HCT116 (cell line): ENCODE data around the gene HIVEP3. TPM values are rescaled to one million over a fixed set of nuclear protein-coding genes. Genes with fewer than 3 reads are reported as not detected.

ENCODE experiments used
- ATAC-seq: fragments of 200-7000 bp; cut with Tn5 transposase; 2 replicates; pipeline ENCODE4 v1.9.1; 2020; ENCODE audit warnings: mild to moderate bottlenecking, moderate library complexity
- BruUV-seq: library from RNA; stranded (reverse); fragments of 400-500 nt; replicated peaks from 2 replicates; lab custom pipeline; 2021; lab: Mats Ljungman, UMichigan
- CTCF ChIA-PET: fragments of 300-600 bp; sonication (Branson Sonifier 250); formaldehyde crosslinking; loops from one replicate; lab custom pipeline; 2021; ENCODE audit warnings: antibody characterized with exemption; lab: Charles Lee
- POLR2A ChIA-PET: fragments of 300-600, 350-600 bp; sonication (Branson Sonifier 250); formaldehyde crosslinking; loops from one replicate; lab custom pipeline; 2021; ENCODE audit warnings: antibody characterized with exemption; lab: Charles Lee
- RAD21 ChIA-PET, 2 experiments: fragments of 300-600 bp; sonication (Branson Sonifier 250); formaldehyde crosslinking; loops; one replicate each; lab custom pipeline; 2023; ENCODE audit warnings: low total read pairs in 2 of 2; ENCODE audit not compliant: uncharacterized antibody in 2 of 2, unreplicated experiment in 2 of 2, low non-redundant PET in 1 of 2; lab: Charles Lee
- DNase-seq: peaks from one replicate; pipeline ENCODE4 v3.0.0-alpha.2; 2010; ENCODE audit warnings: low read depth, low spot score
- H2AFZ ChIP-seq: fragments of 200-600 bp; shearing (Covaris generic), sonication (generic); 2 replicates; pipeline ENCODE4 v1.6.1; 2017; ENCODE audit warnings: low read depth, mixed run types, mixed read lengths, antibody characterized with exemption, low read length; ENCODE audit not compliant: poor library complexity, severe bottlenecking
- H3K27ac ChIP-seq: 2 replicates; pipeline ENCODE4 v1.5.1; 2012; ENCODE audit warnings: low read depth, low read length
- H3K27me3 ChIP-seq: fragments of 200-600 bp; sonication (generic); 2 replicates; pipeline ENCODE4 v1.6.1; 2016; ENCODE audit warnings: mixed run types, low read length, mixed read lengths; ENCODE audit not compliant: insufficient read depth
- H3K36me3 ChIP-seq, 2 experiments: fragments of 200-500 bp in 1 of 2; fragments of 200-600 bp in 1 of 2; sonication (Bioruptor generic) in 1 of 2; sonication (generic) in 1 of 2; 2 replicates each; pipeline versions ENCODE4 v1.5.1 to v1.6.1; 2014 to 2016; ENCODE audit warnings: low read length in 2 of 2, inconsistent platforms in 1 of 2, mixed read lengths in 1 of 2, mixed run types in 1 of 2; ENCODE audit not compliant: insufficient read depth in 2 of 2, control insufficient read depth in 1 of 2
- H3K4me1 ChIP-seq, 2 experiments: fragments of 200-600 bp in 1 of 2; sonication (generic) in 1 of 2; 2 replicates each; pipeline versions ENCODE4 v1.5.1 to v1.6.1; 2012 to 2017; ENCODE audit warnings: low read length in 2 of 2, inconsistent platforms in 1 of 2, mild to moderate bottlenecking in 1 of 2, mixed read lengths in 1 of 2, mixed run types in 1 of 2, moderate library complexity in 1 of 2; ENCODE audit not compliant: insufficient read depth in 2 of 2, control insufficient read depth in 1 of 2
- H3K4me2 ChIP-seq: fragments of 200-600 bp; sonication (generic); 2 replicates; pipeline ENCODE4 v1.6.1; 2017; ENCODE audit warnings: mixed run types, low read length, mixed read lengths
- H3K4me3 ChIP-seq, 2 experiments: fragments of 200-600 bp in 1 of 2; sonication (generic) in 1 of 2; replicated peaks in 1 of 2; 2 replicates each; pipeline ENCODE4 v1.5.1; 2011 to 2016; ENCODE audit warnings: low read length in 2 of 2, control low read depth in 1 of 2, low read depth in 1 of 2, mild to moderate bottlenecking in 1 of 2, mixed read lengths in 1 of 2, mixed run types in 1 of 2
- H3K79me2 ChIP-seq: fragments of 200-600 bp; sonication (generic); 2 replicates; pipeline ENCODE4 v1.6.1; 2017; ENCODE audit warnings: mild to moderate bottlenecking, mixed run types, low read length, moderate library complexity, mixed read lengths; ENCODE audit not compliant: insufficient read depth
- H3K9ac ChIP-seq: fragments of 200-600 bp; sonication (generic); 2 replicates; pipeline ENCODE4 v1.6.1; 2016; ENCODE audit warnings: low read length, mixed read lengths
- H3K9me2 ChIP-seq: fragments of 200-600 bp; sonication (generic), shearing (Covaris generic); 2 replicates; pipeline ENCODE4 v1.6.1; 2017; ENCODE audit warnings: mixed run types, mild to moderate bottlenecking, moderate library complexity; ENCODE audit not compliant: insufficient read depth
- H3K9me3 ChIP-seq, 2 experiments: fragments of 200-500 bp in 1 of 2; fragments of 200-600 bp in 1 of 2; sonication (Bioruptor generic) in 1 of 2; sonication (generic) in 1 of 2; 2 replicates each; pipeline ENCODE4 v1.6.1; 2014 to 2017; ENCODE audit warnings: low read length in 2 of 2, mixed read lengths in 2 of 2, inconsistent platforms in 1 of 2, low read depth in 1 of 2, mild to moderate bottlenecking in 1 of 2, mixed run types in 1 of 2, moderate library complexity in 1 of 2; ENCODE audit not compliant: control insufficient read depth in 1 of 2, insufficient read depth in 1 of 2
- H4K20me1 ChIP-seq: fragments of 200-600 bp; sonication (generic), shearing (Covaris generic); 2 replicates; pipeline ENCODE4 v1.6.1; 2017; ENCODE audit warnings: mixed run types, mild to moderate bottlenecking, moderate library complexity; ENCODE audit not compliant: insufficient read depth
- CBX3 ChIP-seq: IDR thresholded peaks from 2 replicates; pipeline ENCODE4 v1.6.1; 2012; ENCODE audit warnings: low read depth
- CEBPB ChIP-seq: IDR thresholded peaks from 2 replicates; pipeline ENCODE4 v1.6.1; 2012; ENCODE audit warnings: low read depth
- ELF1 ChIP-seq: IDR thresholded peaks from 2 replicates; pipeline ENCODE4 v1.6.1; 2012; ENCODE audit warnings: low read depth, borderline replicate concordance
- FOSL1 ChIP-seq: IDR thresholded peaks from 2 replicates; pipeline ENCODE4 v1.6.1; 2012; ENCODE audit warnings: low read depth
- SIN3A ChIP-seq: IDR thresholded peaks from 2 replicates; pipeline ENCODE4 v1.6.1; 2012; ENCODE audit warnings: low read depth
- ZNF274 ChIP-seq: fragments of 200-500 bp; sonication (Bioruptor generic); IDR thresholded peaks from 2 replicates; pipeline ENCODE4 v1.6.1; 2014; ENCODE audit warnings: mild to moderate bottlenecking, low read depth, low read length, inconsistent platforms
- intact Hi-C: fragments of 100-400 bp; cut with micrococcal nuclease; formaldehyde crosslinking; loops from 2 replicates; pipeline ENCODE4 v1.10.0; 2022
- total RNA-seq: library from RNA; stranded (reverse); gene quantifications from one replicate; pipeline ENCODE4 v1.2.1, GENCODE V29; 2021; ENCODE audit not compliant: unreplicated experiment
- TF ChIP-seq, protein P1 (sequence below), 3 experiments: fragments of 200-600 bp in 1 of 3; sonication (generic) in 1 of 3; IDR thresholded peaks in 2 of 3; conservative IDR thresholded peaks in 1 of 3; 2 replicates each; pipeline ENCODE4 v1.5.1; 2012 to 2017; ENCODE audit warnings: low read depth in 2 of 3, low read length in 2 of 3, antibody characterized with exemption in 1 of 3, borderline replicate concordance in 1 of 3, control low read depth in 1 of 3, mild to moderate bottlenecking in 1 of 3, mixed read lengths in 1 of 3, mixed run types in 1 of 3, moderate library complexity in 1 of 3; ENCODE audit not compliant: insufficient read depth in 1 of 3
- TF ChIP-seq, protein P2 (sequence below): IDR thresholded peaks from 2 replicates; pipeline ENCODE4 v1.6.1; 2012

Gene HIVEP3
- total RNA-seq, 1 experiment from 2014 or later = 7.1 TPM

DNA sequence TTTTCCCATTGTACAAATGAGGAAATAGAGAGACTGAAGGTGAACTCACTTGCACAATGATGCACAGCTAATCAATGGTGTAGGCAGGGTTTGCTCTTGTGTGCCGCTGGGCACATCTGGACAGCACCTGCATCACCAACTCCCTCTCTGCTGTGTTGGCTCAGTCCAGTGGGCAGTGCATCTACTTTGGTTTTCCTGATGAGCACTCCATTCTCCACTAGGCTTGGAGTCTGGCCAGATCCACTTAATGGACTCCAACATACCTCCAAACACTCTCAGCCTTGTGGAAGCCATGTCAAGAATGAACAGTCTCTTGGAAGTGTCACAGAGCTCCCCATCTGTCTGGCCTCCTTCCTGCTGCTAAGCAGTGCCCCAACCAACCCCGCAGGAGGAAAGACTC, 152.2 kb downstream of the HIVEP3 start:
- Histone ChIP-seq H3K27me3 (peaks cover 5% of the 10 kb centered on the region; the same call in 1 of the 2 replicates), H3K4me1 (no peaks in the 10 kb centered on the region), H3K9me2 (no peaks in the 10 kb centered on the region), H3K9me3 (peaks cover 8 to 9% of the 10 kb centered on the region in 2 experiments; a peak in 3 of 4 replicates), H3K79me2 (no peaks in the 10 kb centered on the region), H4K20me1 (no peaks in the 10 kb centered on the region), H3K27ac (no peak overlapping the region), H3K36me3 (no peaks in the 10 kb centered on the region), H3K4me2 (no peak overlapping the region), H2AFZ (no peak overlapping the region), H3K4me3 (no peak overlapping the region), H3K9ac (no peak overlapping the region)
- DNase-seq (no peak), ATAC-seq (no peak)
- CTCF ChIA-PET = no interaction called here
- BruUV-seq = no TSS peak
- no peak for TF ChIP-seq CEBPB
- intact Hi-C loops = no loop called here
- POLR2A ChIA-PET = no interaction called here
- RAD21 ChIA-PET = no interaction called here

DNA sequence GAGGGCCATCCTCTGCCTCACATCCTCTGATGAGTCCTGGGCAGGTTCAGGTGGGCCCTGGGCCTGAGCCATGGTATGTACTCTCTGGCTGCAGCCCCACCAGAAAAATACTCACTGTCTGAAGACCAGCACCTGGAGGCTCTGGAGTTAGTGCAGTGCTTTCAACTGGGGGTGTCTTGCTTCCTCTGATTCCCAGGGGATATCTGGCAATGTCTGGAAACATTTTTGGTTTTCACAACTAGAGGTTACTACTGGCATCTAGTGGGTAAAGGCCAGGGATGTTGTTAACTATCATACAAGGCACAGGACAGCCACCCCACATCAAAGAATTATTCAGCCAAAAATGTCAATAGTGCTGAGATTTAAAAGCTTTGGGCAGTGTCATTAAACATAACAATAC, 152.7 kb downstream of the HIVEP3 start:
- Histone ChIP-seq H3K4me2 (no peak overlapping the region), H3K79me2 (no peaks in the 10 kb centered on the region), H3K9me3 (peaks cover 9 to 13% of the 10 kb centered on the region in 2 experiments; a peak in 3 of 4 replicates), H3K27ac (no peak overlapping the region), H4K20me1 (no peaks in the 10 kb centered on the region), H3K9me2 (no peaks in the 10 kb centered on the region), H3K4me3 (no peak overlapping the region), H3K4me1 (no peaks in the 10 kb centered on the region), H3K27me3 (peaks cover 5% of the 10 kb centered on the region; the same call in 1 of the 2 replicates), H3K9ac (no peak overlapping the region), H3K36me3 (no peaks in the 10 kb centered on the region), H2AFZ (no peak overlapping the region)
- CTCF ChIA-PET = no interaction called here
- BruUV-seq = no TSS peak
- ATAC-seq (no peak), DNase-seq (no peak)
- TF ChIP-seq ELF1 = no peak
- RAD21 ChIA-PET = no interaction called here
- POLR2A ChIA-PET = no interaction called here
- intact Hi-C loops = no loop called here

DNA sequence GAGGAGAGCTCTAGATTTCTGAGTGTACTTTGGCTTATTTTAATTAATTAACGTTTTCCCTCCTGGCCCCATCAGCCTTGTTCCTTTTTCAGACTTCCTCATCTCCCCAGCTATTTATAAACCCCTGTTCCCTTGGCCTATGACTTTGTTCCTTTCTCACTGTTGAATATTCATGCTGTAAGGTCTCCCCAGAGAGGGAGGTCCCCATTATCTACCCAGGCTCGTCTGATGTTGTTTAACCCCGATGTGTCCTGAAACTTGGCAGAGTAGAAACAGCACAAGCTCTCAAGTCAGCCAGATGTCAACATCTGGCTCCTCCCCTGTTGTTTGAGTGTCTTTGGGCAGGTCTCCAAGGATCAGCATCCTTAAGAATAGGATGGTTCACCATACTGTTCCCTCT, 153.6 kb downstream of the HIVEP3 start:
- RAD21 ChIA-PET = no interaction called here
- TF ChIP-seq SIN3A (no peak), ZNF274 (no peak), CEBPB (no peak), CBX3 (no peak), FOSL1 (no peak)
- TF ChIP-seq, protein P1, sequence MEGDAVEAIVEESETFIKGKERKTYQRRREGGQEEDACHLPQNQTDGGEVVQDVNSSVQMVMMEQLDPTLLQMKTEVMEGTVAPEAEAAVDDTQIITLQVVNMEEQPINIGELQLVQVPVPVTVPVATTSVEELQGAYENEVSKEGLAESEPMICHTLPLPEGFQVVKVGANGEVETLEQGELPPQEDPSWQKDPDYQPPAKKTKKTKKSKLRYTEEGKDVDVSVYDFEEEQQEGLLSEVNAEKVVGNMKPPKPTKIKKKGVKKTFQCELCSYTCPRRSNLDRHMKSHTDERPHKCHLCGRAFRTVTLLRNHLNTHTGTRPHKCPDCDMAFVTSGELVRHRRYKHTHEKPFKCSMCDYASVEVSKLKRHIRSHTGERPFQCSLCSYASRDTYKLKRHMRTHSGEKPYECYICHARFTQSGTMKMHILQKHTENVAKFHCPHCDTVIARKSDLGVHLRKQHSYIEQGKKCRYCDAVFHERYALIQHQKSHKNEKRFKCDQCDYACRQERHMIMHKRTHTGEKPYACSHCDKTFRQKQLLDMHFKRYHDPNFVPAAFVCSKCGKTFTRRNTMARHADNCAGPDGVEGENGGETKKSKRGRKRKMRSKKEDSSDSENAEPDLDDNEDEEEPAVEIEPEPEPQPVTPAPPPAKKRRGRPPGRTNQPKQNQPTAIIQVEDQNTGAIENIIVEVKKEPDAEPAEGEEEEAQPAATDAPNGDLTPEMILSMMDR (IDR thresholded peaks at IDR 0.05 in 2 of 3, conservative IDR thresholded peaks at IDR 0.05 in 1 of 3; ENCODE audit: borderline replicate concordance in 1 of 3, insufficient read depth in 1 of 3, low read depth in 2 of 3, low read length in 2 of 3) = no peak
- TF ChIP-seq, protein P2, sequence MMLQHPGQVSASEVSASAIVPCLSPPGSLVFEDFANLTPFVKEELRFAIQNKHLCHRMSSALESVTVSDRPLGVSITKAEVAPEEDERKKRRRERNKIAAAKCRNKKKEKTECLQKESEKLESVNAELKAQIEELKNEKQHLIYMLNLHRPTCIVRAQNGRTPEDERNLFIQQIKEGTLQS = no peak
- TF ChIP-seq, all 23 proteins: peak for 0
- H3K9ac ChIP-seq = no peak overlapping the region
- no peak for ATAC-seq
- CTCF ChIA-PET = no interaction called here
- BruUV-seq = no TSS peak
- no peaks in the 10 kb centered on the region for H3K4me1 ChIP-seq
- H3K4me2 ChIP-seq = no peak overlapping the region
- no peaks in the 10 kb centered on the region for H3K9me2 ChIP-seq
- peaks cover 5% of the 10 kb centered on the region; the same call in 1 of the 2 replicates for H3K27me3 ChIP-seq
- H3K79me2 ChIP-seq = no peaks in the 10 kb centered on the region
- no peak overlapping the region for H2AFZ ChIP-seq
- H4K20me1 ChIP-seq = no peaks in the 10 kb centered on the region
- H3K9me3 ChIP-seq = peaks cover 9 to 13% of the 10 kb centered on the region in 2 experiments; a peak in 3 of 4 replicates
- H3K36me3 ChIP-seq = no peaks in the 10 kb centered on the region
- H3K27ac ChIP-seq = no peak overlapping the region
- no peak overlapping the region for H3K4me3 ChIP-seq
- DNase-seq = no peak
- POLR2A ChIA-PET = no interaction called here
- intact Hi-C loops = no loop called here
